ENCODE data around the gene TRPV4. TPM values are rescaled to one million over a fixed set of nuclear protein-coding genes. Genes with fewer than 3 reads are reported as not detected.

TRPV4 gene
- total and polyA plus RNA-seq, 5 experiments from 2014 or later: not detected

- ATAC-seq (no peak), DNase-seq (no peak)
- Mint-ChIP-seq H3K4me1 (peaks cover 1 to 8% (median 5%) of the 10 kb centered on the region in 4 donors), H3K27ac (no peak overlapping the region), H3K36me3 (no peaks in the 10 kb centered on the region), H3K4me3 (no peak overlapping the region), H3K9me3 (no peaks in the 10 kb centered on the region), H3K27me3 (peaks cover 17 to 52% (median 21%) of the 10 kb centered on the region in 5 donors)
- POLR2A ChIA-PET: no interaction called here
Observed at GRCh38 chr12:109832541-109833306, 474 bp downstream of the TRPV4 start.

DNA sequence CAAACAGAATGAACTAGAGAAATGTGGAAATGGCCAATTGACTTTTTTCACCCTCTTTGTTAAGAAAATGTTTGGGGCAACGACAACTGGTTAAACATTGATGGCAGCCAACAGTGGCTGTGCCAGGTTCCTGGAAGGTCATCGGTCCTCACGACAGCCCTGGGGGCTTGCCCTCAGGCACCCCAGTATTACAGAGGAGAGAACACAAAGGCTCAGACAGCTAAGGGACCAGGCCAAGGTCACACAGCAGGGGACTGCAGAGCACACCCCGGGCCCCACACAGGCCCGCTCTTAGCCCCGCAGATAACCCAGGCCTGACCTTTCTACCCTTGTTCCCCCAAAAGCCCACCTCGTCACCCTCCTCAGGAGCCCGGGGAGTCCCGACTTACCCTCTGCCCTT is 1.3 kb downstream of the TRPV4 start:
- ATAC-seq (no peak), DNase-seq (no peak)
- Mint-ChIP-seq H3K36me3 (no peaks in the 10 kb centered on the region), H3K4me1 (peaks cover 1 to 10% (median 5%) of the 10 kb centered on the region in 4 donors), H3K4me3 (no peak overlapping the region), H3K9me3 (no peaks in the 10 kb centered on the region), H3K27me3 (peaks cover 19 to 55% (median 25%) of the 10 kb centered on the region in 5 donors), H3K27ac (no peak overlapping the region)
- POLR2A ChIA-PET: no interaction called here

DNA sequence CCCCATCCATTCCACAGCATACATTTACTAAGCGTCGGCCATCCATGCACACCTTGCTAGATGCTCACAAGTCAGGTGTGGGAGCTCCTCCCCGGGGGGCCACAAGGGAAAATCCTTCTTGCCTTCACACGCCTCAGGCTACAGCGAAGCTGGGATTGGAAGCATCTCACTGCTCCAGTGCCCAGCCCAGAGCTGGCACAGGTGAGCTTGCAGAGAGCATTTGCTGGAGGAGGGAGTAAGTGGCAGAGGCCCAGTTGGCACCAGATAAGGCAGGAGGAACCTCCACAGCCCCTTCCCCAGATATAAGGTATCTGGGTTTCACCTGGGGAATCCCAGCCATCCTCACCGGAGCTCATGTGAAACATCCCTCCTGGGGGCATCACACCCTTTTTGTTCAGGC is 1.8 kb downstream of the TRPV4 start:
- Mint-ChIP-seq H3K27ac (no peak overlapping the region), H3K27me3 (peaks cover 19 to 55% (median 26%) of the 10 kb centered on the region in 5 donors), H3K4me1 (peaks cover 1 to 10% (median 5%) of the 10 kb centered on the region in 4 donors), H3K36me3 (no peaks in the 10 kb centered on the region), H3K9me3 (no peaks in the 10 kb centered on the region), H3K4me3 (no peak overlapping the region)
- ATAC-seq: no peak
- no peak for DNase-seq
- POLR2A ChIA-PET: no interaction called here

GRCh38 chr12:109830718-109831117 is 2.5 kb downstream of the TRPV4 start:
- no peak overlapping the region for H3K4me3 Mint-ChIP-seq
- peaks cover 19 to 54% (median 26%) of the 10 kb centered on the region in 5 donors for H3K27me3 Mint-ChIP-seq
- no peaks in the 10 kb centered on the region for H3K36me3 Mint-ChIP-seq
- POLR2A ChIA-PET: no interaction called here
- H3K27ac Mint-ChIP-seq: no peak overlapping the region
- ATAC-seq (no peak), DNase-seq (no peak)
- H3K9me3 Mint-ChIP-seq: no peaks in the 10 kb centered on the region
- peaks cover 1 to 10% (median 5%) of the 10 kb centered on the region in 4 donors for H3K4me1 Mint-ChIP-seq

DNA sequence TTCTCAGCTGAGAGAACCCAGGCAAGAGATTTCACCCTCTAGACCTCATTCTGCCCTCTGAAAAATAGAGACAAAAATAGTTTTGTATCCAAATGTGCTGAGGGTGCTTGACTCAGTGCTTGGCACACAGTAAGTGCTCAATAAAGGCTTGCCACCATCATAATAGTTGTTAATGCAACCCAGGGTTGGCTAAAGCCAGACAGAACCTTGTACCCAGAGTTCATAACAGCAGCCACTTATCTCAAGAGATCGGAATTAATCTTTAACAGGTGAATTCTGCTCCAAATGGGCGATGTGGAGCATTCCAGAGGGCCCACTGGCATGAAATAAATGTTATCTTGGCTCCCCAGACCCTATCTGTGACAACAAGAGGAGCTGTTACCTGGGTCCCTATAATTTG is 2.9 kb downstream of the TRPV4 start:
- H3K4me1 Mint-ChIP-seq: peaks cover 1 to 10% (median 5%) of the 10 kb centered on the region in 4 donors
- POLR2A ChIA-PET: no interaction called here
- DNase-seq (no peak), ATAC-seq (no peak)
- H3K27me3 Mint-ChIP-seq: peaks cover 19 to 52% (median 26%) of the 10 kb centered on the region in 5 donors
- no peaks in the 10 kb centered on the region for H3K9me3 Mint-ChIP-seq
- peak overlapping the region in 1 of 10 donors; percentile 4 for H3K27ac Mint-ChIP-seq
- no peak overlapping the region for H3K4me3 Mint-ChIP-seq
- no peaks in the 10 kb centered on the region for H3K36me3 Mint-ChIP-seq

DNA sequence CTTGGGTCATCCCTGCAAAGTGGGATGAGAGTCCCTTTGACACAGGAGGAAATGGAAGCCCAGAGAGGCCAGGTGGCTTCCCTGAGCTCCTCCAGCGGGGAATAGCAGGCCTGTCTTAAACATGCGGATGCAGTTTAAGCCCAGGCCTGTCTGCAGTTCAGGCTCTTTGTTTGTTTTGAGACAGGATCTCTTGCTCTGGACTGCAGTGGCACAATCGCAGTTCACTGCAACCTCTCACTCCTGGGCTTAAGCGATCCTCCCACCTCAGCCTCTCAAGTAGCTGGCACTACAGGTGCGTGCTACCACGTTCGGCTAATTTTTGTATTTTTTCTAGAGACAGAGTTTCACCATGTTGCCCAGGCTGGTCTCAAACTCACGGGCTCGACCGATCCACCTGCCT is 3.5 kb downstream of the TRPV4 start:
- POLR2A ChIA-PET: no interaction called here
- Mint-ChIP-seq H3K27ac (peak overlapping the region in 1 of 10 donors; percentile 18), H3K36me3 (no peaks in the 10 kb centered on the region), H3K4me1 (peaks cover 1 to 10% (median 5%) of the 10 kb centered on the region in 4 donors), H3K9me3 (no peaks in the 10 kb centered on the region), H3K27me3 (peaks cover 16 to 46% (median 24%) of the 10 kb centered on the region in 5 donors), H3K4me3 (no peak overlapping the region)
- DNase-seq: no peak
- no peak for ATAC-seq

GRCh38 chr12:109828754-109829511 is 4.3 kb downstream of the TRPV4 start:
- ATAC-seq: no peak
- DNase-seq: no peak
- H3K4me1 Mint-ChIP-seq: peaks cover 1 to 10% (median 5%) of the 10 kb centered on the region in 4 donors
- no peaks in the 10 kb centered on the region for H3K9me3 Mint-ChIP-seq
- H3K27ac Mint-ChIP-seq: no peak overlapping the region
- POLR2A ChIA-PET: interaction anchor here (0.6 kb wide), 1 partner anchor 777 kb away, joined by 3 read pairs; no protein-coding TSS in a partner anchor
- H3K4me3 Mint-ChIP-seq: no peak overlapping the region
- peaks cover 16 to 40% (median 23%) of the 10 kb centered on the region in 5 donors for H3K27me3 Mint-ChIP-seq
- H3K36me3 Mint-ChIP-seq: no peaks in the 10 kb centered on the region

GRCh38 chr12:109827566-109828550 is 5.3 kb downstream of the TRPV4 start:
- DNase-seq: peak in 1 of 10 donors; percentile 7
- peak overlapping the region in 2 of 10 donors; percentile 24 to 35 for H3K27ac Mint-ChIP-seq
- no peaks in the 10 kb centered on the region for H3K36me3 Mint-ChIP-seq
- H3K4me1 Mint-ChIP-seq: peaks cover 0 to 6% (median 0%) of the 10 kb centered on the region in 4 donors
- ATAC-seq: no peak
- no peaks in the 10 kb centered on the region for H3K9me3 Mint-ChIP-seq
- no peak overlapping the region for H3K4me3 Mint-ChIP-seq
- H3K27me3 Mint-ChIP-seq: peaks cover 10 to 37% (median 18%) of the 10 kb centered on the region in 5 donors
- POLR2A ChIA-PET: no interaction called here

- DNase-seq (no peak), ATAC-seq (no peak)
- Mint-ChIP-seq H3K4me1 (peaks cover 0 to 6% (median 0%) of the 10 kb centered on the region in 4 donors), H3K9me3 (no peaks in the 10 kb centered on the region), H3K36me3 (no peaks in the 10 kb centered on the region), H3K27me3 (peaks cover 10 to 33% (median 18%) of the 10 kb centered on the region in 5 donors), H3K4me3 (no peak overlapping the region), H3K27ac (no peak overlapping the region)
- POLR2A ChIA-PET: no interaction called here
Observed at GRCh38 chr12:109827080-109827479, 6.1 kb downstream of the TRPV4 start.

DNA sequence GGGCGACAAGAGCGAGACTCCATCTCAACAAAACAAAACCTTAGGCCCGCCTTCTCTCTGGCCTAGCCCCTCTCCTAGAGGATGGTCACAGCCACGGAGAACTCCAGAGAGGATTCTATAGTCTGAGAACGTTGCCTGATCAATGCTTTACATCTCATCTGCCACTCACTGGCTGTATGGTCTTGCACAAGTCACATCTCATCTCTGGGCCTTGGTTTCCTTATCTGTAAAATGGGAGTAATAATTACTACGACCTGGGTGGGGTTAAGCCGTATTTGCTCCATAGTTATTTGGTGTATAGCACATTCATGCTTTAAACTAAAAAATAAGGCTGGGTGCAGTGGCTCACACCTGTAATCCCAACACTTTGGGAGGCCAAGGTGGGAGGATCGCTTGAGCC is 8.5 kb downstream of the TRPV4 start:
- H3K9me3 Mint-ChIP-seq: no peaks in the 10 kb centered on the region
- no peak for DNase-seq
- H3K36me3 Mint-ChIP-seq: no peaks in the 10 kb centered on the region
- no peak for ATAC-seq
- H3K4me1 Mint-ChIP-seq: peaks cover 0 to 6% (median 0%) of the 10 kb centered on the region in 4 donors
- H3K27ac Mint-ChIP-seq: no peak overlapping the region
- H3K27me3 Mint-ChIP-seq: peaks cover 1 to 22% (median 5%) of the 10 kb centered on the region in 5 donors
- POLR2A ChIA-PET: no interaction called here
- no peak overlapping the region for H3K4me3 Mint-ChIP-seq

GRCh38 chr12:109822951-109823411 is 10.2 kb downstream of the TRPV4 start:
- Mint-ChIP-seq H3K27me3 (peaks cover 1 to 24% (median 5%) of the 10 kb centered on the region in 5 donors), H3K27ac (no peak overlapping the region), H3K4me3 (no peak overlapping the region), H3K36me3 (no peaks in the 10 kb centered on the region), H3K4me1 (peaks cover 0 to 2% (median under 1%) of the 10 kb centered on the region in 4 donors), H3K9me3 (no peaks in the 10 kb centered on the region)
- POLR2A ChIA-PET: no interaction called here
- ATAC-seq (no peak), DNase-seq (no peak)

- H3K4me3 Mint-ChIP-seq: no peak overlapping the region
- H3K36me3 Mint-ChIP-seq: no peaks in the 10 kb centered on the region
- peaks cover 0 to 2% (median under 1%) of the 10 kb centered on the region in 4 donors for H3K4me1 Mint-ChIP-seq
Observed at GRCh38 chr12:109822416-109822815, 10.8 kb downstream of the TRPV4 start.

More at GRCh38 chr12:109822416-109822815, 10.8 kb downstream of the TRPV4 start:
- ATAC-seq: no peak
- POLR2A ChIA-PET: no interaction called here
- H3K27ac Mint-ChIP-seq: no peak overlapping the region
- peaks cover 0 to 23% (median 1%) of the 10 kb centered on the region in 5 donors for H3K27me3 Mint-ChIP-seq
- no peaks in the 10 kb centered on the region for H3K9me3 Mint-ChIP-seq
- no peak for DNase-seq

All from naive thymus-derived CD8-positive, alpha-beta T cell (primary cell).